ENCODE data around the gene P3H2.
A peak's percentile ranks its signal among the peaks of the same experiment; 100 is the strongest.
"Not testable (repeated sequence)": the region's sequence is repeated elsewhere in the genome, so short reads cannot be mapped to it uniquely, and the experiment has no call there.

The P3H2 gene, protein sequence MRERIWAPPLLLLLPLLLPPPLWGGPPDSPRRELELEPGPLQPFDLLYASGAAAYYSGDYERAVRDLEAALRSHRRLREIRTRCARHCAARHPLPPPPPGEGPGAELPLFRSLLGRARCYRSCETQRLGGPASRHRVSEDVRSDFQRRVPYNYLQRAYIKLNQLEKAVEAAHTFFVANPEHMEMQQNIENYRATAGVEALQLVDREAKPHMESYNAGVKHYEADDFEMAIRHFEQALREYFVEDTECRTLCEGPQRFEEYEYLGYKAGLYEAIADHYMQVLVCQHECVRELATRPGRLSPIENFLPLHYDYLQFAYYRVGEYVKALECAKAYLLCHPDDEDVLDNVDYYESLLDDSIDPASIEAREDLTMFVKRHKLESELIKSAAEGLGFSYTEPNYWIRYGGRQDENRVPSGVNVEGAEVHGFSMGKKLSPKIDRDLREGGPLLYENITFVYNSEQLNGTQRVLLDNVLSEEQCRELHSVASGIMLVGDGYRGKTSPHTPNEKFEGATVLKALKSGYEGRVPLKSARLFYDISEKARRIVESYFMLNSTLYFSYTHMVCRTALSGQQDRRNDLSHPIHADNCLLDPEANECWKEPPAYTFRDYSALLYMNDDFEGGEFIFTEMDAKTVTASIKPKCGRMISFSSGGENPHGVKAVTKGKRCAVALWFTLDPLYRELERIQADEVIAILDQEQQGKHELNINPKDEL

GRCh38 chr3:190120269-190121060 is at the start of gene P3H2:
Gene P3H2, minus strand, starts transcription at chr3:190120897. Its CDS starts 166 bp downstream, at chr3:190120731.
- Mint-ChIP-seq H3K4me1 (ENCODE audit: low read depth) (peaks cover 10% of the 10 kb centered on the region), H3K27ac (no peak within 1 kb of the TSS), H3K27me3 (peaks cover 69% of the 10 kb centered on the region), H3K36me3 (ENCODE audit: low read depth) (no peaks in the 10 kb centered on the region), H3K9me3 (no peaks in the 10 kb centered on the region), H3K4me3 (peak within 1 kb of the TSS; percentile 77)

- no peaks in the 10 kb centered on the region for H3K36me3 Mint-ChIP-seq (ENCODE audit: low read depth)
- H3K27me3 Mint-ChIP-seq = peaks cover 5% of the 10 kb centered on the region
- H3K27ac Mint-ChIP-seq = peak overlapping the region; percentile 7
- no peaks in the 10 kb centered on the region for H3K9me3 Mint-ChIP-seq
- H3K4me1 Mint-ChIP-seq (ENCODE audit: low read depth) = peaks cover 14% of the 10 kb centered on the region
- H3K4me3 Mint-ChIP-seq = peak overlapping the region; percentile 79
These were observed 49.2 kb upstream of the P3H2 start for GRCh38 chr3:190169877-190170276.

- no peaks in the 10 kb centered on the region for H3K36me3 Mint-ChIP-seq (ENCODE audit: low read depth)
- peaks cover 14% of the 10 kb centered on the region for H3K4me1 Mint-ChIP-seq (ENCODE audit: low read depth)
- no peaks in the 10 kb centered on the region for H3K27me3 Mint-ChIP-seq
- H3K27ac Mint-ChIP-seq = no peak overlapping the region
- H3K4me3 Mint-ChIP-seq = peak overlapping the region; percentile 79
- H3K9me3 Mint-ChIP-seq = no peaks in the 10 kb centered on the region
These were observed 48.5 kb upstream of the P3H2 start for GRCh38 chr3:190169243-190169642.

DNA sequence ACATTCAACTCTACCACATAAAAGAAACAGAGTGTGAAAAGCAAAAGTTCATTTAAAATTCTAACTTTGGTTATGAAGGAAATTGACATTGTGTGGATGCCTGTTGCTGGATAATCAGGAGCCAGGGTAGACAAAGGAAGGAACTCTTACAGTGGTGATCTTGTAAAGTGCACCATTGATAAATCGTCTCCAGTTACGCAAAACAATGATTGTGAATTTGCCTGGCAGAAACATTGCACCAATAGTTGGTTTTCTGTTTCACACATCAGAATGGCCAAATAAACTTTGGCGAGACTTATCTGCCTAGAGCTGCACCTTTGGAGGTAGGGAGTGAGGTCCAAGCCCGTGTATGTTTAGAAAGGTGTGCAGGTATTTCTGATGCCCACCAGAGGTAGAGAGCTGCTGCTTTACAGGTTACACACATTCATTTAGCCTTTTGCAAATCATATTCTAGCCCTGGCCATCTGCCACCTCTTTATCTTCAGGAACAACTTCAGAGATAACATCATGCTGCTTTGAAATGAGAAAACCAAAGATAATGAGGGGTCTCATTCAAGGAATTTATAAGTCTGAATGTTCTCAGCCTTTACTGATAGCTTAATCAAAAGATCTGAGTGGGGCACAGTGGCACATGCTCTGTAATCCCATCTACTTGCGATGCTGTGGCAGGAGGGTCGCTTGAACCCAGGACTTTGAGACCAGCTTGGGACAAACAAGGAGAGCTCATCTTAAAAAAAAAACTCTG is 47.4 kb upstream of the P3H2 start:
- H3K36me3 Mint-ChIP-seq (ENCODE audit: low read depth) = no peaks in the 10 kb centered on the region
- no peaks in the 10 kb centered on the region for H3K27me3 Mint-ChIP-seq
- no peak overlapping the region for H3K27ac Mint-ChIP-seq
- H3K4me1 Mint-ChIP-seq (ENCODE audit: low read depth) = peaks cover 14% of the 10 kb centered on the region
- no peak overlapping the region for H3K4me3 Mint-ChIP-seq
- H3K9me3 Mint-ChIP-seq = no peaks in the 10 kb centered on the region

- no peaks in the 10 kb centered on the region for H3K27me3 Mint-ChIP-seq
- H3K4me3 Mint-ChIP-seq = no peak overlapping the region
- no peaks in the 10 kb centered on the region for H3K36me3 Mint-ChIP-seq (ENCODE audit: low read depth)
- H3K27ac Mint-ChIP-seq = no peak overlapping the region
- H3K4me1 Mint-ChIP-seq (ENCODE audit: low read depth) = peaks cover 14% of the 10 kb centered on the region
- no peaks in the 10 kb centered on the region for H3K9me3 Mint-ChIP-seq
These were observed 46.3 kb upstream of the P3H2 start for GRCh38 chr3:190166948-190167347.

DNA sequence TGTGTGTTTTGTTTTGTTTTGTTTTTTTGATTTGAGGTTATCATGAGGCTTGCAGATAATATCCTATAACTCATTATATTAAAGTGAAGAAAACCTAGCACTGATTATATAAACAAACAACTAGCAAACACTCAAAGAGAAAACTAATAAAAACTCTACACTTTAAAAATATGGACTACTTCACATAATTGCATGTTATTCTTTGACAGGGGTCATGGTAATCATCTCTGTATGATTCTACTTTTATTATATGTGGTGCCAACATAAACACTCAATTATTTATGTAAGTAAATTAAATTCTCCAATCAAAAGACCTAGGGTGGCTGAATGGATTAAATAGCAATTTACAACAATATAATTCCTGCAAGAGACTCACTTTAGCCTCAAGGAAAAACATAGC is 44.6 kb upstream of the P3H2 start:
- H3K9me3 Mint-ChIP-seq = no peaks in the 10 kb centered on the region
- H3K27me3 Mint-ChIP-seq = peaks cover 5% of the 10 kb centered on the region
- H3K36me3 Mint-ChIP-seq (ENCODE audit: low read depth) = no peaks in the 10 kb centered on the region
- H3K4me1 Mint-ChIP-seq (ENCODE audit: low read depth) = peaks cover 11% of the 10 kb centered on the region
- no peak overlapping the region for H3K4me3 Mint-ChIP-seq
- no peak overlapping the region for H3K27ac Mint-ChIP-seq

- H3K9me3 Mint-ChIP-seq; H3K4me3 Mint-ChIP-seq; H3K27ac Mint-ChIP-seq; H3K36me3 Mint-ChIP-seq (ENCODE audit: low read depth); H3K27me3 Mint-ChIP-seq; H3K4me1 Mint-ChIP-seq (ENCODE audit: low read depth): not testable (repeated sequence)
These were observed 41.3 kb upstream of the P3H2 start for GRCh38 chr3:190162013-190162412.

DNA sequence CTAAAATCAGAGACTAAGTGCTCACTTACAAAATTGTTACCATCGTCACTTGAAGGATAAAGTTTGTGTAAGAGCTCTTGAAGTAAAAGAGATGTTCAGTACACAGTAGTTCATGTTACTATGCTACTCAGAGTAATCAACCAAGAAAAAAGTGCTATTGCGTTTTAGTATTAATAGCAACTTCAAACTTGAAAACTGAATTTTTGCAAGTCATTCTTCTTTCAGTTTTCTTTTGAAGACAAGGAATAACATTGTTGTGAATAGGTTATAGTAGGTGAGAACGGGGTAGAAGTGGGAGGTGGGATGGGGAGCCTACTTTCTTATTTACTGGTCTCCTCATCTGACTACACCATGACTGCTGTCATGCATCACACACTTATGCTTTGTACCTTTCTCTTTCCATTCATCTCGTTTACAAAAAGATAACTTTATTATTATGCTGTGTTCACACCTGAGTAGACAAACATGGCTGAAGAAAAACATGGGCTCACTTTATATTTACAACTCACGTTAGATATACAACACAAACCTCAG is 39.3 kb upstream of the P3H2 start:
- H3K36me3 Mint-ChIP-seq (ENCODE audit: low read depth) = no peaks in the 10 kb centered on the region
- H3K27me3 Mint-ChIP-seq = peaks cover 12% of the 10 kb centered on the region
- no peaks in the 10 kb centered on the region for H3K9me3 Mint-ChIP-seq
- H3K4me3 Mint-ChIP-seq = no peak overlapping the region
- no peak overlapping the region for H3K27ac Mint-ChIP-seq
- no peaks in the 10 kb centered on the region for H3K4me1 Mint-ChIP-seq (ENCODE audit: low read depth)

DNA sequence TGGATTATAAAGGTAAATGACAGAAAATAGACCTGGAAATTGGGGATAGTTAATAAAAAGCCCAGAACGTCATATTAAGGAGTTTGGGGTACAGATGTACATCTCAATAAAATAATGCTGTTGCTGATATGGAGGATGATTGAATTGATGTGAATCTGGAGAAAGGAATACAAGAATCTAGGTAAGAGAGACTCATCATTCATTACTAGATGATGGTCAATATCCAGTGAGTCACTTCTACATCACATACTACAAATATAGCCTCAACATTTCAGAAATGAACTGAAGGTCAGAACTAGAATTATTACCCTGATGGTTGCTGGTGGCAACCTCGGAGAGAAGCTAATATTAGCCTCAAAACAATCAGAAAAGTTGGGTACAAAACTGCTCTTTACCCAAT is 37.6 kb upstream of the P3H2 start:
- Mint-ChIP-seq H3K27ac (no peak overlapping the region), H3K36me3 (ENCODE audit: low read depth) (no peaks in the 10 kb centered on the region), H3K4me1 (ENCODE audit: low read depth) (no peaks in the 10 kb centered on the region), H3K27me3 (peaks cover 12% of the 10 kb centered on the region), H3K9me3 (no peaks in the 10 kb centered on the region), H3K4me3 (no peak overlapping the region)

- H3K27ac Mint-ChIP-seq = no peak overlapping the region
- no peak overlapping the region for H3K4me3 Mint-ChIP-seq
- H3K4me1 Mint-ChIP-seq (ENCODE audit: low read depth) = no peaks in the 10 kb centered on the region
- H3K27me3 Mint-ChIP-seq = peaks cover 7% of the 10 kb centered on the region
- no peaks in the 10 kb centered on the region for H3K9me3 Mint-ChIP-seq
- H3K36me3 Mint-ChIP-seq (ENCODE audit: low read depth) = no peaks in the 10 kb centered on the region
These were observed 35.1 kb upstream of the P3H2 start for GRCh38 chr3:190155752-190156151.

DNA sequence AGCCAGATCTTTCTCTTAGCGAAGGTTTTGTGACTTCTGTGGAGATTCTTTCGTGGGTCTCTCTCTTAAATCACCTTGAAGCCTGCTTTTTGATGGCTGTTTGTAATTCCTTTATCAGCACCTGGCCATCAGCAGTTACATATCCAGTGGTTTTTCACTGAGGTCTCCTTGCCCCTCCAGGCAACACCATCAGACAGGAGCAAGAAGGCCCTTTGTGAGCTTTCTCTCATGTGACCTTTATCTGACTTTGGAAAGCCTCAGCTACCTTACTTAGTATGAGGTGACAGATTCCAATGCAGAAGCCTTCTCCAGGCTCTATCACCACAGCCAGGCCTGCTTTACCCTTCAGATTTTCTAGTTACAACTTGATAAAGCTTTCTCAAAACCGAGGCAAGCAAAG is 30.0 kb upstream of the P3H2 start:
- Mint-ChIP-seq H3K36me3 (ENCODE audit: low read depth) (no peaks in the 10 kb centered on the region), H3K4me1 (ENCODE audit: low read depth) (no peaks in the 10 kb centered on the region), H3K4me3 (no peak overlapping the region), H3K9me3 (no peaks in the 10 kb centered on the region), H3K27me3 (peaks cover 5% of the 10 kb centered on the region), H3K27ac (no peak overlapping the region)

GRCh38 chr3:190149830-190150619 is 29.3 kb upstream of the P3H2 start:
- H3K27ac Mint-ChIP-seq; H3K9me3 Mint-ChIP-seq; H3K4me3 Mint-ChIP-seq; H3K27me3 Mint-ChIP-seq; H3K4me1 Mint-ChIP-seq (ENCODE audit: low read depth); H3K36me3 Mint-ChIP-seq (ENCODE audit: low read depth): not testable (repeated sequence)

- H3K4me3 Mint-ChIP-seq; H3K9me3 Mint-ChIP-seq; H3K27ac Mint-ChIP-seq; H3K4me1 Mint-ChIP-seq (ENCODE audit: low read depth); H3K27me3 Mint-ChIP-seq; H3K36me3 Mint-ChIP-seq (ENCODE audit: low read depth): not testable (repeated sequence)
These were observed 24.1 kb upstream of the P3H2 start for GRCh38 chr3:190144793-190145192.

DNA sequence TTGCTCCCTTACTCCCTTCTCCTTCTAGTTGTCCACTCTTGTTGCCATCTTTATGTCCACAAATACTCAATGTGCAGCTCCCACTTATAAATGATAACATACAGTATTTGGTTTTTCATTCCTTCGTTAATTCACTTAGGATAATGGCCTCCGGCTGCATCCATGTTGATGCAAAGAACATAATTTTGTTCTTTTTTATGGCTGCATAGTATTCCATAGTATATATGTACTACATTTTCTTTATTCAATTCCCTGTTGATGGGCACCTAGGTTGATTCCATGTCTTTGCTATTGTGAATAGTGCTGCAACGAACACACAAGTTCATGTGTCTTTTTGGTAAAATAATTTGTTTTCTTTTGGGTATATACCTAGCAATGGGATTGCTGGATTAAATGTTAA is 21.3 kb upstream of the P3H2 start:
- no peaks in the 10 kb centered on the region for H3K9me3 Mint-ChIP-seq
- H3K4me1 Mint-ChIP-seq (ENCODE audit: low read depth) = no peaks in the 10 kb centered on the region
- H3K27me3 Mint-ChIP-seq = peaks cover 19% of the 10 kb centered on the region
- H3K36me3 Mint-ChIP-seq (ENCODE audit: low read depth) = no peaks in the 10 kb centered on the region
- no peak overlapping the region for H3K4me3 Mint-ChIP-seq
- H3K27ac Mint-ChIP-seq = no peak overlapping the region
